Skeletal muscle satellite cell (primary cell): ENCODE data around the gene GPX6. TPM values are rescaled to one million over a fixed set of nuclear protein-coding genes. Genes with fewer than 3 reads are reported as not detected.
A peak's percentile ranks its signal among the peaks of the same experiment; 100 is the strongest.
"Not testable (repeated sequence)": the region's sequence is repeated elsewhere in the genome, so short reads cannot be mapped to it uniquely, and the experiment has no call there.

Experiments used
- H3K27me3 ChIP-seq: 2 replicates; pipeline ENCODE4 v1.7.0; 2013; ENCODE audit warnings: low read length; ENCODE audit not compliant: control insufficient read depth, insufficient read depth
- H3K36me3 ChIP-seq: 2 replicates; pipeline ENCODE4 v1.7.0; 2013; ENCODE audit warnings: mild to moderate bottlenecking, control low read depth, low read length; ENCODE audit not compliant: insufficient read depth
- H3K4me1 ChIP-seq: 2 replicates; pipeline ENCODE4 v1.7.0; 2013; ENCODE audit warnings: low read length; ENCODE audit not compliant: control insufficient read depth, insufficient read depth
- H3K4me2 ChIP-seq: 2 replicates; pipeline ENCODE4 v1.7.0; 2013; ENCODE audit warnings: mild to moderate bottlenecking, low read length
- H3K4me3 ChIP-seq: 2 replicates; pipeline ENCODE4 v1.7.0; 2013; ENCODE audit warnings: low read length
- H3K9ac ChIP-seq: 2 replicates; pipeline ENCODE4 v1.7.0; 2013; ENCODE audit warnings: mild to moderate bottlenecking, low read depth, low read length, moderate library complexity
- H3K9me3 ChIP-seq: replicated peaks from 2 replicates; pipeline ENCODE4 v1.7.0; 2013; ENCODE audit warnings: mild to moderate bottlenecking, control low read depth, low read length
- total RNA-seq: library from RNA; depleted of rRNA; stranded (reverse); fragments of >200 nt; gene quantifications from 2 replicates; pipeline ENCODE4 v1.2.3, GENCODE V29; 2012; rRNA removed

GPX6 gene, protein sequence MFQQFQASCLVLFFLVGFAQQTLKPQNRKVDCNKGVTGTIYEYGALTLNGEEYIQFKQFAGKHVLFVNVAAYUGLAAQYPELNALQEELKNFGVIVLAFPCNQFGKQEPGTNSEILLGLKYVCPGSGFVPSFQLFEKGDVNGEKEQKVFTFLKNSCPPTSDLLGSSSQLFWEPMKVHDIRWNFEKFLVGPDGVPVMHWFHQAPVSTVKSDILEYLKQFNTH
- total RNA-seq = not detected in 2 replicates

DNA sequence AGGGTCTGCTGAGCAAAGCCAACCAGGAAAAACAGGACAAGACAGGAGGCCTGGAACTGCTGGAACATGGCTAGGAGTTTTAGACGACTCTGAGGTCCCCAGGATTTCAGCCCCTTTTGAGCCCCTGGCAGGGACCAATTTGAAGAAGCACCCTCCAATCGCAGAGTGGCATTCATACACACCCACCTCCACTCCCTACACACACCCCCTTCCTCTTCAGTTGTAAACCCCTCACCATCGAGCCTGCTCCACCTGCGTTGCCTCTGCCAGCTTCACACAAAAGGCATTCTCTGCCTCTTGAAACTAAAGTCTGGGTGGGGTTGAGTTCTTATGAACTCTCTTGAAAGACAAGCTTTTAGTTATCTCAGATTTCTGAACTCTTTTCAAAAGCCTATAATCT, at the start of gene GPX6:
Gene GPX6 (minus strand): TSS at position 118 of the 400 bp plus-strand sequence. CDS start 50 bp downstream, at position 68.
- no peaks in the 10 kb centered on the region for H3K4me1 ChIP-seq
- no peak within 1 kb of the TSS for H3K4me3 ChIP-seq
- no peaks in the 10 kb centered on the region for H3K36me3 ChIP-seq
- no peak within 1 kb of the TSS for H3K9ac ChIP-seq
- H3K27me3 ChIP-seq = no peaks in the 10 kb centered on the region
- H3K9me3 ChIP-seq = no peaks in the 10 kb centered on the region
- H3K4me2 ChIP-seq = no peak within 1 kb of the TSS

DNA sequence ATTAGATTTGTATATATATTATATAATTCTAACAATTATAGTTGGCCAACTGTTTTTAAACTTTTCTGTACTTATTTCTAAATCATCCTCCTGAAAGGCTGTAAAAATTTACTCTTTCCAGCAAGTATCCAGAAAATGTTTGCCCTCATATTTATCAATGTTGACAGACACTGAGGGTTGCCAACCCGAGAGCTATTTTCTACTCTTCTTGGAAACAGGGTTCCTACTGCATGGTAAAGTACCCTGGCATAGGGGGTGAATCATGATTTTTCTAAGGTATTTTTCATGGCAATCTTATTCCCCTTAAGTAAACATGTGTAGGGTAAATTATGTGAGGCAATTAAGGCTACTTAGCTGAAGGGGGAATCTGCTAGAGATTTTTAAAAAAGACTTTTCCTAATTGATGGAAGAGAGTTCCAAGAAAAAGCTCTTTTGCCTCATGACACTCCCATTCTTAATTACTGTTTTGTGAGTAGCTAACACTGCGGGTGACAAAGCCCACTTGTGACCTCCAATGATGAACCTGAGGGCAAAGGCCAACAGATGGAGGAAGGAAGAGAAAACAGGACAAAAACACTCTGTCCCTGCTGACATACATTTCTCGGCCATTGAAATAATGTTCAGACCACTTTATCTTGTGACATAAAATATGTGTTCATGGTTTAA, 48.0 kb upstream of the GPX6 start:
- Histone ChIP-seq H3K9me3 (no peaks in the 10 kb centered on the region), H3K4me3 (no peak overlapping the region), H3K9ac (no peak overlapping the region), H3K36me3 (no peaks in the 10 kb centered on the region), H3K4me2 (no peak overlapping the region), H3K27me3 (no peaks in the 10 kb centered on the region), H3K4me1 (no peaks in the 10 kb centered on the region)

DNA sequence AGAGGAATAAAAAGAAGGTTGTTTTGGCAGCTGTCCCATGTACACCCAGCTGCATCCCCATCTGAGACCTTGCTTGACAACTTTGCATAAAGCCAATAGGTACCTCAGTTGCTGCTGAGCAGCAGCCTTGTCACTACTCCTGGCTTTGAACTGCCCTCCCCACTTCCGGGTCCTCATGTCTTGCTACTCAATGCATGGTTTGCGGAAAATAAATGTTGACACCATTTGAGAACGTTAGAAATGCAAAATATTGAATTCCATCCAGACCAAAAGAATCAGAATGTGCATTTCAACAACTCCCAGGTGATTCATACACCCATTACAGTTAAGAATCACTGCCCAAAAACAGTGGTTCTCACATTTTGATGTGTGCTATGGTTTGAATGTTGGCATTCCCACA, 43.0 kb upstream of the GPX6 start:
- Histone ChIP-seq H3K4me1 (no peaks in the 10 kb centered on the region), H3K4me2 (no peak overlapping the region), H3K9me3 (no peaks in the 10 kb centered on the region), H3K4me3 (no peak overlapping the region), H3K9ac (no peak overlapping the region), H3K27me3 (peaks cover 7% of the 10 kb centered on the region), H3K36me3 (no peaks in the 10 kb centered on the region)

DNA sequence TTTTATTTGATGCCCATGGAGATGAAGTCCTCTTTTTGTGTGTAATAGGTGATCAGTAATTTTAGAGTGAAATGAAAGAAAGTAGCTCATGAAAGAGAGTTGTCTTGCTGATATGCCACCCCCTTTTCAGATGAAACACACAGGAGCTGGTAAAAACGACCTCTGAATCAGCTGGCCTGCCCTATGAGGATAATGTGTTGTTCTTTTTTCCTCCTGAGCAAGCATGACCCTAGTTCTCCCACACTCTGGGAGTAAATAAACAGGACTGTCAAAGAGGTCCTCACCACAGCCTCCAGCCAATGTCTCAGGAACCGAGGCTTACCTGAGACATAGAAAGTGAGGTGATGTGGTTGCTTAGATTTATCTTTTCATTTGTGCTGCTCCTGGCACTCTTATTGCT, 39.5 kb upstream of the GPX6 start:
- peaks cover 7% of the 10 kb centered on the region for H3K27me3 ChIP-seq
- H3K9ac ChIP-seq = no peak overlapping the region

DNA sequence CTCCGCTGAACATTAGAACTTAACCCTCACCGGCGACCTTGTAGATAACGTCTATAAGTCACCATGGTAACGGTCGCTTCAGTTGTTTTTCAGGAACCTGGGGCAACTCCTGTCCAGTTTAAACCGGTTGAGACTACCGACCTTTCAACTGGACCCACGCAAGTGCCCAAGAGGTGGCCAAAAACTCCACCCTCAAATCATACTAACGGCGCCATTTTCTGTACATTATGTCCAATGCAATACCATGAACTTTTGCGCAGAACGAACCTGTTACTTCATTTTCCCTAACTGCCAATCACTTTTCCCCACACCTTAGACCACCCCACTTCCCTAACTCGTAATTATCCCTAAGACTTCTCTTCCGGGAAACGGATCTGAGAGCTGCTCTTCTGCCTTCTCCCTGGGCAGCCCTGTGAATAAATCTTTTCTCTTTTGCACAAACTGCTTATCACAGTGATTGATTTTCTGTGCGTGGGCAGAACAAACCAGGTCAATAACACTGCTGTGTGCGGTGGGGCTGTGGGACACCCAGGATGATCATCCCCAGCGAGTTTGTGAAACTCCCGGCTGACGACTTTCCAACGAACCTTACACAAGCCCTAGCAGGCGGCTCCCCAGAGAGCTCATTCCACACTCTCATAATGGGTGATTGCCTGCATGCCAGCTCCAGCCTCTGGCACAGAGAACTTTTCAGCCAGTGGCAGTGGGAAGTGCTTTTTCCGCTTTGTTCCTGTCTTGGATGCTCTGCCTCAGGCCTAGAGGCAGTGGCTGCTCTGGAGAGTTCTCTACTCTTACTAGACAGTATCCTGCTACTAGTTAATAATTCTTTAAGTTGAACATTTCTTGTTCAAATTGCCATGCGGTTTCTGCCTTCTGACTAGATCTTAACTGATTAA, 38.6 kb upstream of the GPX6 start:
- no peak overlapping the region for H3K4me3 ChIP-seq

More for the DNA sequence above, 39.5 kb upstream of the GPX6 start:
- Histone ChIP-seq H3K4me2 (no peak overlapping the region), H3K36me3 (no peaks in the 10 kb centered on the region), H3K4me1 (no peaks in the 10 kb centered on the region), H3K9me3 (no peaks in the 10 kb centered on the region), H3K4me3 (no peak overlapping the region)

DNA sequence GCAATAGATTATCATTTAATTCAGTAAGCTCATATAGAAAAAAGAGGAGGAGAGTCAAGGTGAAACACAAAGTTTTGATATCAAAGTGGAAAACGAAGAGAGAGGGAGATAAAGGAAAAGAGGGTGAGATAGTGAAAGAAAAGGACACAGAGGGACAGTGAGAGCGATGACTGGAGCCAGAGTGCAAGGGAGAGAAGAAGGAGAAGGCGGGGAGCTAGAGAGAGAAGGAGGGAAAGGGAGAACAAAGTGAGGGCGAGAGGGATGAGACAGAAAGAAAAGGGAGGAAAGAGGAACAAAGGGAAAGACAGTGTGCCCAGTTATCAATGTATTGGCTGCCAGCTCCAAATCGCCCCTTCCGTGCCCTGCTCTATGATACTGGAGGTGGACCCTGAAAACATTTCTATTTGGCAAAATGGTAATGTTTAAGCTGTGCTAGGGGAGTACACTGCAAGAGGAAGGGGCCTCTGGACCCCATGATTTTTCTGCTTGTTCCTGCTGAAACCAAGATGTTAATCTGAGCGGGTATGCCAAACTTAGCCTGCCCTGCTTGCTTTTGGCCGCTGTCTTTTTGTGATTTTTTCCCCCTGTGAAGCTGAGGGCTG, 37.9 kb upstream of the GPX6 start:
- Histone ChIP-seq H3K27me3 (peaks cover 7% of the 10 kb centered on the region), H3K4me3 (no peak overlapping the region), H3K4me2 (no peak overlapping the region), H3K36me3 (no peaks in the 10 kb centered on the region), H3K9ac (no peak overlapping the region), H3K4me1 (no peaks in the 10 kb centered on the region), H3K9me3 (no peaks in the 10 kb centered on the region)

More for the DNA sequence above, 38.6 kb upstream of the GPX6 start:
- Histone ChIP-seq H3K27me3 (peaks cover 7% of the 10 kb centered on the region), H3K4me1 (no peaks in the 10 kb centered on the region), H3K9me3 (no peaks in the 10 kb centered on the region), H3K9ac (no peak overlapping the region), H3K36me3 (no peaks in the 10 kb centered on the region), H3K4me2 (no peak overlapping the region)

DNA sequence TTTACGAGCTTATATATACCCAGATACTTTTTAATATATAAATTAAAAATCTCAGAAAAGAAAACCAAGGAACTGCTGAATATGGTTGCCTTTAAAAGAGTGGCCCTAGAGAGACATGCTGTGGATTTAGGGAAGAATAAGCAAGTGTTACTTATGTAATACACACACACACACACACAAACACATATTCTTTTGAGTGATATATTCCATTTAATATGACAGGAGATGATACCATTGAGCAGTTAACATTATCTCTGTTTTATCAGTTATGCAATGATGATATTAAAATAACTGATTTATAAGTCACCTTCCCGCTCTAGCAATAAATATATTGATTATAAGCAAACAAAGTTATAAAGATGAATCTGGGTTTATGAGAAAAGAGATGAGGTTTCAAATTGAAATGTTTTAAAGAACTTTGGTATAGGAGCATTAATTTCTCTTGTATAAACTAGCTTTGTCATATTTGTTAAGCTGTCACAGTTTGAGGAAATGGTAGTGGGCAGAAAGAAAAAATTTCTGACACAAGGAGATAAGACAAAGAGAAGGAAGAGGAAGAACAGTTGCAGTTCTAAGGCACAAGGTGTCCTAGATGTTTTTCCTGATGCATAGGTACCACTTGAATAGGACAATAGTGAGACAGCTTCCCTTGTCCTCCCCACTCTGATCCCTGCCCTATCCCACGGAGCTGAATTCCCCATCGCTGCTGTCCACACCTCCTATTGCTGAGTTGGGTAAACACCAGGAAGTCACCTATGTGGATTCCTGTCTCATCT, 36.5 kb upstream of the GPX6 start:
- H3K4me3 ChIP-seq = no peak overlapping the region
- no peaks in the 10 kb centered on the region for H3K9me3 ChIP-seq
- no peak overlapping the region for H3K9ac ChIP-seq
- no peak overlapping the region for H3K4me2 ChIP-seq
- no peaks in the 10 kb centered on the region for H3K4me1 ChIP-seq
- H3K27me3 ChIP-seq = peaks cover 7% of the 10 kb centered on the region
- H3K36me3 ChIP-seq = no peaks in the 10 kb centered on the region

DNA sequence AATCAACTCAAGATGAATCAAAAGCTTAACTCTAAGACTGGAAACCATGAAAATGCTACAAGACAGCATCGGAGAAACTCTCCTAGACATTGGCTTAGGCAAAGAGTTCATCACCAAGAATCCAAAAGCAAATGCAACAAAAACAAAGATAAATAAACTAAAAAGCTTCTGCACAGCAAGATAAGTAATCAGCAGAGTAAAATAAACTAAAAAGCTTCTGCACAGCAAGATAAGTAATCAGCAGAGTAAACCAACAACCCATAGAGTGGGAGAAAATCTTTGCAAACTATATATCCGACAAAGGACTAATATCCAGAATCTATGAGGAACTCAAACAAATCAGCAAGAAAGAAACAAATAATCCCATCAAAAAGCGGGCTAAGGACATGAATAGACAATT, 31.4 kb upstream of the GPX6 start:
- H3K4me3 ChIP-seq, H3K4me1 ChIP-seq, H3K27me3 ChIP-seq, H3K9me3 ChIP-seq, H3K36me3 ChIP-seq, H3K9ac ChIP-seq, H3K4me2 ChIP-seq: not testable (repeated sequence)

DNA sequence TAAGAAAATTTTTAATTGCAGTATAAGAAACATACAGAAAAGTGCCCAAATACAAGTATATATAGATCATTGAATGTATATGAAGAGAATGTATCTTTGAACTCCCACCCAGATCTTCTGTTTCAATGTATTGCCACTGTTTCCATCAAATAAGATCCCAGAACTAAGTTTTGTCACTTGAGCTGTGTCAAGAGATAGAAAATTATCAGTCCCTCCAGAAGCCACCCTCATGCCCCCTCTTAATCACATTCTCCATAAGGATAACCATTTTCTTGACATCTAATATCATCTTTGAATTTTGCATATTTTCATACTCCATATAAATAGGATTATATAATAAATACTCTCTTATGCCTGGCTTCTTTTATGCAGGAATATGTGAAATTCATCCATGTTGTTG, 30.4 kb upstream of the GPX6 start:
- Histone ChIP-seq H3K27me3 (no peaks in the 10 kb centered on the region), H3K4me1 (no peaks in the 10 kb centered on the region), H3K9me3 (no peaks in the 10 kb centered on the region), H3K36me3 (no peaks in the 10 kb centered on the region), H3K9ac (no peak overlapping the region), H3K4me3 (no peak overlapping the region), H3K4me2 (no peak overlapping the region)

DNA sequence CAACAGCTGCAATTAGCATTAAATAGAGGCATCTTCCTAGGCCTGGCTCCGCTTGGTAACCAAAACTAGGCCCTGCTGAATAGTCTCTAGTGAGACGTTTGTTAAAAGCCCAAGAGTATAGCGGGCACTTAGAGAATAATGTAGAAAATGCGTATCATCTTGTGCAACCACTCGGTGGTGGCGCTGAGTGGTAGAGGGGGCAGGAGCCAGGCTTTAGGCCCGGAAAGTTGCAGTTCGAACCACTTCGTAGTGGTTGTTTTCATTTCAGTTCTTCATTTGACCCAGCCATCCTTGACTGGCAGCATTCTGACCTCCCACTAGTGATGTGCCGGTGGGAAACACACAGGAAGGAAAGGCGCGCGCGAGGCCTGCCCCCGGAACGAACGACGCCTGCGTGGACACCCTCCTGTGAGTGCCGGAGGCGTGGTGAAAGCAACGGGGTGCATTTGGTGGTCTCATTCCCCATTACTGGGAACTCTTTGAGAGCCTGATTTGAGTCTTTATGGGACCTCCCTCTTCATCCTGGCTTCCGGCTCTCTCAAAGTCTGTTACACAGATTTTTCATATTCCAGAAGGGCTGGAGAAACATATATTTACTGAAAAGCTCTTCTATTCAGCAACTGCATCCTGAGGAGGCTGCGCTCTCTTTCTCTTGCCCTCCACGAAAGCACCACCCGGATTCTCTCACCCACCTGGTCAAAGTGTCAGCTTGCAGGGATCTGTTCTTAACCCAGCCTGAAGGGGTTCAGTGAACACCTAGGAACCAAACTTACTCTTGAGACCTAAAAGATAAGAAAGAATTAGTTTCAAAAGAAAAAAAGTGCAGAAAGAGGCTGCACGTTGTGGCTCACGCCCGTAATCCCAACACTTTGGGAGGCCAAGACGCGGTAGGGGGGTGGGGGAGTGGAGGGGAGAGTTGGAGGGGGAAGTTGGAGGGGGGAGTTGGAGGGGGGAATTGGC, 28.3 kb upstream of the GPX6 start:
- Histone ChIP-seq H3K4me3 (peak overlapping the region; percentile 54), H3K27me3 (no peaks in the 10 kb centered on the region), H3K9ac (no peak overlapping the region), H3K4me2 (peak overlapping the region; percentile 56), H3K4me1 (no peaks in the 10 kb centered on the region), H3K9me3 (no peaks in the 10 kb centered on the region), H3K36me3 (no peaks in the 10 kb centered on the region)
